Dermis blood vessel endothelial cell (primary cell): ENCODE measurements around the gene FOXC1. TPM values are rescaled to one million over a fixed set of nuclear protein-coding genes. Genes with fewer than 3 reads are reported as not detected.

Experiments used
- DNase-seq: peaks from one replicate; pipeline ENCODE4 v3.0.0; 2010
- total RNA-seq: library from RNA; depleted of rRNA; stranded (reverse); fragments of >200 nt; gene quantifications from 2 replicates; pipeline ENCODE4 v1.2.3, GENCODE V29; 2014

The FOXC1 gene
- total RNA-seq, 1 donor from 2014 or later: 8.3 TPM

- no peak for DNase-seq
These were observed 9.5 kb upstream of the FOXC1 start for GRCh38 chr6:1600063-1600763.

- no peak for DNase-seq
These were observed 9.0 kb upstream of the FOXC1 start for GRCh38 chr6:1600764-1601157.

GRCh38 chr6:1601158-1602048 lies 8.3 kb upstream of the FOXC1 start:
- peak; percentile 15 for DNase-seq

GRCh38 chr6:1602049-1602713 lies 7.5 kb upstream of the FOXC1 start:
- no peak for DNase-seq

- DNase-seq: no peak
These were observed 6.0 kb upstream of the FOXC1 start for GRCh38 chr6:1603708-1604107.

- DNase-seq: peak; percentile 78
These were observed 5.3 kb upstream of the FOXC1 start for GRCh38 chr6:1604158-1605003.

- no peak for DNase-seq
These were observed 4.5 kb upstream of the FOXC1 start for GRCh38 chr6:1605004-1605892.

- no peak for DNase-seq
These were observed 3.6 kb upstream of the FOXC1 start for GRCh38 chr6:1605893-1606779.

GRCh38 chr6:1606780-1607515 lies 2.8 kb upstream of the FOXC1 start:
- DNase-seq: no peak

GRCh38 chr6:1607516-1608221 lies 2.0 kb upstream of the FOXC1 start:
- DNase-seq: no peak

- DNase-seq: peak; percentile 9
These were observed 1.3 kb upstream of the FOXC1 start for GRCh38 chr6:1608222-1609040.

- DNase-seq: peak; percentile 53
These were observed 571 bp upstream of the FOXC1 start for GRCh38 chr6:1609041-1609647.

- peak; percentile 63 for DNase-seq
These were observed 994 bp downstream of the FOXC1 start for GRCh38 chr6:1610497-1611321.

GRCh38 chr6:1611322-1611571 lies 1.5 kb downstream of the FOXC1 start:
- DNase-seq: peak; percentile 74

- peak; percentile 65 for DNase-seq
These were observed 2.0 kb downstream of the FOXC1 start for GRCh38 chr6:1611572-1612298.

GRCh38 chr6:1612299-1612973 lies 2.7 kb downstream of the FOXC1 start:
- peak; percentile 38 for DNase-seq
